Activated gamma-delta T cell (primary cell): ENCODE measurements around the gene KRT39.
"Not testable (repeated sequence)": the region's sequence is repeated elsewhere in the genome, so short reads cannot be mapped to it uniquely, and the experiment has no call there.

ENCODE experiments used
- DNase-seq: peaks from one replicate; lab custom pipeline; 2025; lab: John Stamatoyannopoulos, UW
- total RNA-seq, 2 donors: gene quantifications; one replicate each; lab custom pipeline; 2026; lab: John Stamatoyannopoulos, UW

Gene KRT39
- total RNA-seq = 0 reads per million in 2 donors

GRCh38 chr17:40966848-40967247, at the start of gene KRT39:
KRT39 (minus strand) TSS chr17:40966948; CDS start chr17:40966856, 92 bp downstream.
- no peak for DNase-seq

- DNase-seq = no peak
Measured at GRCh38 chr17:41015454-41015853, 48.7 kb upstream of the KRT39 start.

DNA sequence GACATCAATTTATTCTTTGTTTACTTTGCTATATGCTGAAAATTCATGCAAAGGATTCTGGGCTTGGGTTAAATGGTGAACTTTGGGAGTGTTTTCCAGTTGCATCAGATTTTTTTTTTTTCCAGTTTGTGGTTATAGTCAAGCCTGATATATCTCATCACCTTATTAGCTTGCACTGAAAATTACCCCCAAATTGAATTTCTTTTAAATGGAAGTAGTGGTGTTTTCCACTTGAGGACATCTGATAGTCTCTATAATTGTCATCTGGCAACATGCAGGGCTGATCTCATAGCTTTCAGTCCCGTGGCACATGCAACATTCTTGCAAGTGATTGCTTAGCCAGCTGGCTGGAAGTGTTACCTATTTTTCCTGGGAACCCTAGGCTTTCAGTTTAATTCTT, 46.9 kb upstream of the KRT39 start:
- DNase-seq = no peak

GRCh38 chr17:41013181-41013580, 46.4 kb upstream of the KRT39 start:
- no peak for DNase-seq

GRCh38 chr17:41012326-41013120, 45.8 kb upstream of the KRT39 start:
- no peak for DNase-seq

DNA sequence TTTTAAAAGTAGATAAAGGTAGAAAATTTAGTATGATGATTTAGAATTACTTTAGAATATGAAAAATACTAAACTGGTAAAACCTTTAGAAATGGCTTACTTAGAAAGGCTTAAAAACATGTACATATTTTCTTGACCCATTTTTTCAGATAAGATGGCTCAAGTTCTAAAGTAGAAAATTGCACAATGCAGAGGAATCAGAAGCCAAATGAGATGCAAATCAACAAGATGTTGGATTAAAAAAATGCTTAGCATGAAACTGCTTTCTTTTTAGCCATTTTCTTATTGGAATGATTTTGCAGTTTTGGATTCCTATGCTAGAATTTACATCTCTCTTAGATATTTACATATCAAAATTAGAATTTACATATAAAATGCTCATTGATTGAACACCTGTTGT, 43.7 kb upstream of the KRT39 start:
- no peak for DNase-seq

- DNase-seq = no peak
Measured at GRCh38 chr17:41009936-41010335, 43.2 kb upstream of the KRT39 start.

DNA sequence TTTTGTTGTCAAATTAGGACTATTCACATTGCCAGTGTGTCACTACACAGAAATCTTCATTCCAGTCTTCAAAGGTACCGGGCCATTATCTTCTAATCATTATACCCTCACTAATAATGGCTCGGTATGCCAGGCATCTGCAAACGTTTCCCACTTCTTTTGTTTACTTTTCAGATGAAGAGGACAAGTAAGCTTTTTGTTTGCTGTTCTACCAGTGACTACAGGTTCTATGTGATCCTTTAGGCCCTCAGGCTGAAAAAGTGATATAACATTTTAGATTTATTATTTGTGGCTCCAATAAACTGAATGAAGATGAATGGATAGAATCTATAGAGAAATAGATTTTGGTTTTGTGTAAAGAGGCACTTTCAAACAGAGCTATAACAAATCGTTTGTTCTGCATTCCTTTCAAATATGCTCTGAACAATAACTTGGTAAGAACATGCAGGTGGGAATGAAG, 42.6 kb upstream of the KRT39 start:
- DNase-seq = no peak

GRCh38 chr17:41008811-41009210, 42.1 kb upstream of the KRT39 start, which contains the start of gene KRTAP3-1:
KRTAP3-1 (minus strand) TSS chr17:41009128; CDS start chr17:41009074, 54 bp downstream.
- DNase-seq = no peak

- no peak for DNase-seq
Measured at GRCh38 chr17:41004397-41004796, 37.6 kb upstream of the KRT39 start.

GRCh38 chr17:41003926-41004325, 37.2 kb upstream of the KRT39 start:
- DNase-seq = no peak

DNA sequence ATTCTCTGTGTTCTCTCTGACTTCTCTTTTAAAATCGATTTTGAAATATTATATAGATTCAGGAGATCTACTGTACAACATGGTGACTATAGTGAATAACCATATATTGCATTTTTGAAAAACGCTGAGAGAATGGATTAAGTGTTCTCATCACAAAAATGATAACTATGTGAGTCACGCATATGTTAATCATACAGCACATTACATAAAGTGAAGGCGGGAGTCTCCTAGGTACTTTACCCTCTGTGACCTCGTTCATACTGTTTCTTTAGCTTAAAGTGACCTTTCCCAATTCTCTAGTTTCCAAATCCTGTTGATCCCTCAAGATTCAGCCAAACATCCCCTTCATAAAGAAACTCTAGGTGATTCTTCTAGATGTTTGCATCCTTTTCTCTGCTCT, 36.1 kb upstream of the KRT39 start:
- DNase-seq = no peak

DNA sequence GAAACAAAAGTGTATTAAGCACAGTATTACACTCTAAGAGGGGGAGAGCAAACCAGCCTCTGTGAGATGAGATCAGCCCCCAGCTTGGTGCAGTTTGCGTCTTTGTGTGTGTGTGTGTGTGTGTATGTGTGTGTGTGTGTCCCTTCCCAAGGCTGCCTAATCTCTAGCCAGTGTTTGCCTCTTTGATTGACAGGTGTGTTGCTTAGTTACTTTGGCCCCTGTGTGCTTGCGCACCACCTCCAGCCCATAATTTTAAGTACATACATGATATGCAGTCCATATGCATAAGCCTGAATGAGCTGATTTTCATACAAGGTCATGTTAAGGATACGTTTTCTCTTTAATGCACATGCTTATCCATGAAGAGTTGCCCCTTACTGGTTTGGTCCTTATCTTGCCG, 35.0 kb upstream of the KRT39 start:
- DNase-seq = no peak

DNA sequence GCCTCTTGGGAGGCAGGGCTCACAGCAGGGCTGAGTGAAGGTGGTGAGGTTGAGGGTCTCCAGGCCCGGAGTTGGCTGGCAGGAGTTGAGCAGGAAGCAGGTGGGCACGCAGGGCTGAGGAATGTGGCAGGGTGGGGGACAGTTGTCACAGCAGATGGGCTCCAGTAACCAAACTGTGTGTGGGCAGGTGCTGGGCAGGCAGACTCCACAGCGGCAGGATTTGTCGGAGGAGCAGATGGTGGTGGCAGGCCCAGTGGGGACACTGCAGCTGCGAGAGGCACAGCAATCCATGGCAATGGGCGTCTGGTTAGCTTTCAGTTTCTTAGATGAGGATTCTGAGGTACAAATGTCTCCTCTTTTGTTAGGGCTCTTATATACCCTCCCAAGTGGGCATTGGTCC, 32.8 kb upstream of the KRT39 start, which contains the start of gene KRTAP3-2:
KRTAP3-2 (minus strand) TSS at position 344 of the 400 bp plus-strand sequence; CDS start at position 291, 53 bp downstream.
- DNase-seq = not testable (repeated sequence)

- DNase-seq = no peak
Measured at GRCh38 chr17:40997361-40997760, 30.6 kb upstream of the KRT39 start.

GRCh38 chr17:40996829-40997228, 30.1 kb upstream of the KRT39 start:
- DNase-seq = no peak

GRCh38 chr17:40995116-40995515, 28.4 kb upstream of the KRT39 start:
- DNase-seq = no peak

DNA sequence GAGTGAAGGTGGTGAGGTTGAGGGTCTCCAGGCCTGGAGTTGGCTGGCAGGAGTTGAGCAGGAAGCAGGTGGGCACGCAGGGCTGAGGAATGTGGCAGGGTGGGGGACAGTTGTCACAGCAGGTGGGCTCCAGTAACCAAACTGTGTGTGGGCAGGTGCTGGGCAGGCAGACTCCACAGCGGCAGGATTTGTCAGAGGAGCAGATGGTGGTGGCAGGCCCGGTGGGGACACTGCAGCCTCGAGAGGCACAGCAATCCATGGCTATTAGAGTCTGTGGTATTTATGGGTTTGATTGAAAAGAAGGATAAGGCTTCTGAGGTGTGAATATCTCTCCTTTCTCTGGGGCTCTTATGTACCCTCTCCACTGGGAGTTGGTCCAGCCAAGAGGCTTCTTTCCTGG, 27.1 kb upstream of the KRT39 start, which contains the start of gene KRTAP3-3:
KRTAP3-3 (minus strand) TSS at position 326 of the 400 bp plus-strand sequence; CDS start at position 259, 67 bp downstream.
- no peak for DNase-seq

GRCh38 chr17:40993084-40993483, 26.3 kb upstream of the KRT39 start:
- DNase-seq = no peak

DNA sequence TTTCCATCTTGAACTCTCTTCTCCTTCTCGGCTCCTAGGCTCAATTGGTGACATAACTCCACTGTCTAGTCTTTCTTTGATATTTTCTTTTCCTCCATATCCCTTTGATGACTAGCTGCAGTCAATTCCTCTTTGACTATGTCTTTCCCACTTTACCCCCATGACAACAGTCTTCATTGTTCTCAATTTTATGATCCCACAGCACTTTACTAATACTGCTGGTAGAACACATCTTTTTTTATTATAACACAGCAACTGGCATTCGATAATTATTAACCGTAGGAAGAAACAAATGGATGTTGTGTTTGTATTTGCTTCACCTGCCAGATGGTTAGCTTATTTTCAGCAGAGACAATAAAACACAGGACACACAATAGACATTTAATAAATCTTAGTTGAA, 25.9 kb upstream of the KRT39 start:
- DNase-seq = no peak

GRCh38 chr17:40986920-40987319, 20.2 kb upstream of the KRT39 start:
- DNase-seq = no peak

DNA sequence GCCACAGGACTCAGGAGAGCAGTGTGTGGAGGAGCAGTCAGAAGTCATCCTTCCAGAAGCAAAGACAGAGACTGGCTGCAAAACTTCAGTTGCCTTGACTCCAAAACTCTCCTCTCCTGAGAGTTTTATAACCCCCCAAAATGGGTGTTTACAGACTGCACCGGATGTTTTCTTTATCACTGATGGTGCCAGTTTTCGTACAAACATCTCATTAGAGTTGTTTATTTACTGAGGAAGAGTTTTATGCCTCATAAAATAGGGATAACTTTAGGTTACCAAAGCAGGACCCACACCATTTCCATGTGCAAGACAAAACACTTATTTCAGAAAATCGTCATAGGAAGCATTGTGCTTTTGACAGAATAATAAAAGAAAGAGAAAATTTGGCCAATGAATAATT, 17.5 kb upstream of the KRT39 start, which contains the start of gene KRT40:
KRT40 (minus strand) TSS at position 101 of the 400 bp plus-strand sequence; CDS start at position 48, 53 bp downstream.
- no peak for DNase-seq

DNA sequence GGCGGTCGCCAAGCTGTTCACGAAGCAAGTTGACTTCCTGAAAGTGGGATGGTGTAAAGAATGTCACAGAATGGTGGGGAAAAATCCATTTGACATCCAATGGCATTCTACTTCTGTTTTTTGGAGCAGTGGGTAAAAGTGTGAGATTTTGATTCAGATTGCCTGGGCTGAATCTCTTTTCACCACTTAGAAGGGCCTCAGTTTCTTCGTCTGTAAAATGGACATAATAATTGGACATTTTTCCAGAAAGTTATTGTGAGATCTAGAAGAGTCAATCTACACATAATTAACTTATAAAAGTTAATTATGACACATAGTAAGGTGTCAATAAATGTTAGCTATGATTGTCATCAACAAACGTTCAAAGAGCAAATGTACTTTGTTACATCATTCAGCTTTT, 14.4 kb upstream of the KRT39 start:
- no peak for DNase-seq
